Spleen (tissue), 7 donors: Measurements from ENCODE around the gene NAALADL2.

Experiments used
- POLR2A ChIP-seq, 3 donors: fragments of 450-650 bp; IDR thresholded peaks; one replicate each; pipeline ENCODE4 v1.5.1; 2017; ENCODE audit warnings: antibody characterized with exemption in 3 of 3, mild to moderate bottlenecking in 1 of 3
- POLR2AphosphoS5 ChIP-seq, 3 donors: sonication (generic); formaldehyde crosslinking; IDR thresholded peaks; one replicate each; pipeline ENCODE4 v1.5.1; 2017; ENCODE audit warnings: antibody characterized with exemption in 3 of 3
- TF ChIP-seq, protein P1 (sequence below), 11 experiments: fragments of 200-600 bp in 7 of 11; fragments of 450-650 bp in 4 of 11; sonication (generic) in 4 of 11; IDR thresholded peaks in 8 of 11; conservative IDR thresholded peaks in 3 of 11; 1 replicate in 7 of 11; 2 replicates in 4 of 11; pipeline versions ENCODE4 v1.4.0 to v1.8.0; 2016 to 2021; ENCODE audit warnings: antibody characterized with exemption in 11 of 11, inconsistent platforms in 4 of 11, mild to moderate bottlenecking in 1 of 11
- donor health status: DM: no; HTN: no; CAD: no; lungs with moderate emphysema.
- donor health status: DM: no; HTN: no; CAD: no.
- donor health status: DM: no; HTN: no; CAD: no.

DNA sequence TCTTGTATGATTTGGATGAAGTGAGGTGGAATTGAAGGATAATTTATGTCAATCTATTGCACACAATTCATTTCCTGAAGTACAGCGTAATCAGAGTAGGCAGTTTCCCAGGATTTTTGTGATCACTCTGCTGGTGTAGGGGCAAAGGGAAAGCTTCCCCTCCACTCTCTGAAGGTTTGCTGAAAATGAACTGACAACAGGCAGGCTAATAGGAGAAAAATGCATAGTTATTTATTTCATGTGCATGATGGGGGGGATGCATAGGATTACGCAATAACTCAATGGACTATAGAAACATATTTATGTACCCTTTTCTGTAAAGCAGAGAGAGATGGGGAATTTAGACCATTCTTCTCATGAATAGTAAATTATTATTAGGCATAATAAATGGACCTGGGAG is 872.9 kb downstream of the NAALADL2 start:
- TF ChIP-seq, protein P1, sequence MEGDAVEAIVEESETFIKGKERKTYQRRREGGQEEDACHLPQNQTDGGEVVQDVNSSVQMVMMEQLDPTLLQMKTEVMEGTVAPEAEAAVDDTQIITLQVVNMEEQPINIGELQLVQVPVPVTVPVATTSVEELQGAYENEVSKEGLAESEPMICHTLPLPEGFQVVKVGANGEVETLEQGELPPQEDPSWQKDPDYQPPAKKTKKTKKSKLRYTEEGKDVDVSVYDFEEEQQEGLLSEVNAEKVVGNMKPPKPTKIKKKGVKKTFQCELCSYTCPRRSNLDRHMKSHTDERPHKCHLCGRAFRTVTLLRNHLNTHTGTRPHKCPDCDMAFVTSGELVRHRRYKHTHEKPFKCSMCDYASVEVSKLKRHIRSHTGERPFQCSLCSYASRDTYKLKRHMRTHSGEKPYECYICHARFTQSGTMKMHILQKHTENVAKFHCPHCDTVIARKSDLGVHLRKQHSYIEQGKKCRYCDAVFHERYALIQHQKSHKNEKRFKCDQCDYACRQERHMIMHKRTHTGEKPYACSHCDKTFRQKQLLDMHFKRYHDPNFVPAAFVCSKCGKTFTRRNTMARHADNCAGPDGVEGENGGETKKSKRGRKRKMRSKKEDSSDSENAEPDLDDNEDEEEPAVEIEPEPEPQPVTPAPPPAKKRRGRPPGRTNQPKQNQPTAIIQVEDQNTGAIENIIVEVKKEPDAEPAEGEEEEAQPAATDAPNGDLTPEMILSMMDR (IDR thresholded peaks at IDR 0.05 in 8 of 11, conservative IDR thresholded peaks at IDR 0.05 in 3 of 11) = no peak
- TF ChIP-seq POLR2A (IDR thresholded peaks at IDR 0.05) (no peak), POLR2AphosphoS5 (IDR thresholded peaks at IDR 0.05) (no peak)
